Aorta (tissue), 5 donors: Measurements from ENCODE around the gene ADAMTS16. TPM values are rescaled to one million over a fixed set of nuclear protein-coding genes. Genes with fewer than 3 reads are reported as not detected.

Experiments
- ATAC-seq: fragments of 200-7000 bp; cut with Tn5 transposase; one replicate; pipeline ENCODE4 v1.9.1; 2022; ENCODE audit warnings: moderate library complexity; ENCODE audit not compliant: low FRiP score
- DNase-seq, 2 donors: peaks; one replicate each; pipeline ENCODE4 v3.0.0-alpha.2; 2020
- H3K27ac ChIP-seq, 2 donors: one replicate each; pipeline ENCODE4 v1.5.1; 2013; ENCODE audit warnings: low read length in 2 of 2, mild to moderate bottlenecking in 2 of 2, moderate library complexity in 2 of 2, control low read depth in 1 of 2, inconsistent platforms in 1 of 2, low read depth in 1 of 2
- H3K27me3 ChIP-seq, 2 donors: one replicate each; pipeline ENCODE4 v1.6.1; 2013; ENCODE audit warnings: control low read depth in 1 of 2, low read length in 1 of 2, mild to moderate bottlenecking in 1 of 2, moderate library complexity in 1 of 2; ENCODE audit not compliant: insufficient read depth in 2 of 2, control insufficient read depth in 1 of 2
- H3K36me3 ChIP-seq, 2 donors: one replicate each; pipeline ENCODE4 v1.6.1; 2013; ENCODE audit warnings: control low read depth in 1 of 2, low read length in 1 of 2, mild to moderate bottlenecking in 1 of 2; ENCODE audit not compliant: insufficient read depth in 2 of 2, control insufficient read depth in 1 of 2
- H3K4me1 ChIP-seq, 2 donors: one replicate each; pipeline ENCODE4 v1.6.1; 2013; ENCODE audit warnings: low read length in 2 of 2, control low read depth in 1 of 2, mild to moderate bottlenecking in 1 of 2, moderate library complexity in 1 of 2; ENCODE audit not compliant: insufficient read depth in 2 of 2, control insufficient read depth in 1 of 2
- H3K4me3 ChIP-seq, 2 donors: one replicate each; pipeline ENCODE4 v1.5.1; 2013; ENCODE audit warnings: low read length in 2 of 2, control low read depth in 1 of 2, mild to moderate bottlenecking in 1 of 2
- H3K9me3 ChIP-seq: one replicate; pipeline ENCODE4 v1.6.1; 2013; ENCODE audit warnings: mild to moderate bottlenecking, low read length; ENCODE audit not compliant: control insufficient read depth
- WGBS, 2 donors: extraction: QIAGEN DNeasy Blood & Tissue Kit; methylation state at CpG; one replicate each; pipeline ENCODE4 v1.1.7; 2013; 5-methylcytosine and 5-hydroxymethylcytosine counted together
- intact Hi-C, 2 donors: fragments of 100-400 bp; cut with DNase I; formaldehyde crosslinking; loops; one replicate each; pipeline versions ENCODE4 v1.14.2 to v1.15.0; 2022
- polyA plus RNA-seq, 2 donors: library from polyadenylated mRNA; stranded (reverse); fragments of 200-250 nt; gene quantifications; one replicate each; pipeline ENCODE4 v1.2.3, GENCODE V29; 2013
- total RNA-seq, 2 donors: library from RNA; stranded (reverse); fragmentation: NEBNext Ultra II Directional; extraction: Animal tissue kit (Norgen Biotek cat#: 25700); gene quantifications; one replicate each; pipeline ENCODE4 v1.2.1, GENCODE V29; 2021
- donor health status: healthy with polysubstance abuse.
- donor health status: Bipolar disorder and iron deficiency.
- donor health status: DM: no; HTN: no; CAD: no.
- donor health status: DM: no; HTN: no; CAD: no.
- donor health status: DM: yes; HTN: yes; CAD: no.

ADAMTS16 gene
- total and polyA plus RNA-seq, 4 donors: 0.10 to 0.81 TPM; not detected in 2

GRCh38 chr5:5203451-5203850, 63.3 kb downstream of the ADAMTS16 start:
- intact Hi-C loops: no loop called here
- ATAC-seq: no peak
- Histone ChIP-seq H3K27me3 (no peaks in the 10 kb centered on the region), H3K4me3 (no peak overlapping the region), H3K36me3 (no peaks in the 10 kb centered on the region), H3K9me3 (peaks cover 2% of the 10 kb centered on the region), H3K27ac (no peak overlapping the region), H3K4me1 (no peaks in the 10 kb centered on the region)
- WGBS, 2 donors: 78 to 83% methylated on average over 2 of the region's 2 CpGs
- no peak for DNase-seq

GRCh38 chr5:5207828-5208227, 67.7 kb downstream of the ADAMTS16 start:
- no peak for ATAC-seq

GRCh38 chr5:5209089-5209488, 69.0 kb downstream of the ADAMTS16 start:
- intact Hi-C loops: no loop called here

More at GRCh38 chr5:5207828-5208227, 67.7 kb downstream of the ADAMTS16 start:
- Histone ChIP-seq H3K27me3 (no peaks in the 10 kb centered on the region), H3K27ac (no peak overlapping the region), H3K9me3 (no peaks in the 10 kb centered on the region), H3K4me3 (no peak overlapping the region), H3K4me1 (no peaks in the 10 kb centered on the region), H3K36me3 (no peaks in the 10 kb centered on the region)
- intact Hi-C loops: no loop called here
- WGBS, 2 donors: 84 to 86% methylated on average over 3 of the region's 3 CpGs
- DNase-seq: no peak

DNA sequence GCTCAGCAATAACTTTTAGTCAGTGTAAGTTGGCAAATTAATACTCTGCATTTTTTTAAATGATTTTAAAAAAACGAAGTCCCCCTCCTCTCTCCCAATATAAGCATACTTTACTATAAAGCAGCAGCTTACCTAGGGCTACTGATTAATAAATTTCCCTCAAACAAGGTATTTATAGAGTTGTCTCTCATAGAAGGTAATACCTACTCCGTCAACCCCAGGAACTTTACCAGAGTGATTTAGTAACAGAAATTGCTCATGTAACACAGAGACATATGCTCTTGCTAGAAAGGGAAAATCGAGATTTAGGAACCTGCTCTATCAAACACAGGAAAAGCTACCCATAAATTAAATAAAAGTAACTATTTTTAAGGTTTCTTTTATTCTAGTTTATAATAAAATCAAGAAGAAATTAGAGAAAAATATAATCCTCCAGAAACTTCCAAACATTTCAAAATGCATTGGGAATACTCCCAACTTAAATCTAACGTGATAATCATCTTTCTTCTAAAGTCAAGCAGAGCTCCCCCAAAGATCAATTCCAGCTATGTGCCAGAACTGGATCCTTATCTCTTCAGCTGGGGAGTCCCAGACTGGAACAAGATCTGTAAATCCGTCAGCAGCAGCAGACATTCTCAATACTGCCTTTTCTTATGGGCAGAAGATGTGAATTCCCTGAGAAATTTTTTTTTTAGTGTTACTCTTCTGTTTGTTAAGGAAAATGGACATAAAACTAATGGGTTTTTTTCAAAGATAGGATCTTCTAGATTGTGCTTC, 69.6 kb downstream of the ADAMTS16 start:
- intact Hi-C loops: no loop called here
- Histone ChIP-seq H3K4me1 (no peaks in the 10 kb centered on the region), H3K9me3 (no peaks in the 10 kb centered on the region), H3K27ac (no peak overlapping the region), H3K36me3 (no peaks in the 10 kb centered on the region), H3K27me3 (no peaks in the 10 kb centered on the region), H3K4me3 (no peak overlapping the region)
- DNase-seq (no peak), ATAC-seq (no peak)
- 19 to 20% methylated on average over 5 of the region's 5 CpGs for WGBS, 2 donors

More at GRCh38 chr5:5209089-5209488, 69.0 kb downstream of the ADAMTS16 start:
- Histone ChIP-seq H3K36me3 (no peaks in the 10 kb centered on the region), H3K4me1 (no peaks in the 10 kb centered on the region), H3K27me3 (no peaks in the 10 kb centered on the region), H3K4me3 (no peak overlapping the region), H3K27ac (no peak overlapping the region), H3K9me3 (no peaks in the 10 kb centered on the region)
- DNase-seq: no peak
- no peak for ATAC-seq
- WGBS, 2 donors: 6 to 7% methylated on average over 5 of the region's 5 CpGs

GRCh38 chr5:5217371-5217770, 77.2 kb downstream of the ADAMTS16 start:
- no peaks in the 10 kb centered on the region for H3K36me3 ChIP-seq
- H3K9me3 ChIP-seq: no peaks in the 10 kb centered on the region
- H3K27ac ChIP-seq: no peak overlapping the region
- no peak for DNase-seq
- no peaks in the 10 kb centered on the region for H3K4me1 ChIP-seq
- H3K4me3 ChIP-seq: no peak overlapping the region
- WGBS, 2 donors: 14 to 23% methylated on average over 1 of the region's 1 CpG
- no peak for ATAC-seq
- intact Hi-C loops: no loop called here
- no peaks in the 10 kb centered on the region for H3K27me3 ChIP-seq

GRCh38 chr5:5218396-5218795, 78.3 kb downstream of the ADAMTS16 start:
- Histone ChIP-seq H3K4me1 (no peaks in the 10 kb centered on the region), H3K36me3 (no peaks in the 10 kb centered on the region), H3K4me3 (no peak overlapping the region), H3K27me3 (no peaks in the 10 kb centered on the region), H3K27ac (no peak overlapping the region), H3K9me3 (no peaks in the 10 kb centered on the region)
- no peak for ATAC-seq
- intact Hi-C loops: no loop called here
- WGBS, 2 donors: 91 to 97% methylated on average over 5 of the region's 5 CpGs
- DNase-seq: peak in 1 of 2 donors; percentile 35

GRCh38 chr5:5219541-5219940, 79.4 kb downstream of the ADAMTS16 start:
- ATAC-seq: no peak
- Histone ChIP-seq H3K27ac (no peak overlapping the region), H3K4me1 (no peaks in the 10 kb centered on the region), H3K9me3 (no peaks in the 10 kb centered on the region), H3K4me3 (no peak overlapping the region), H3K36me3 (no peaks in the 10 kb centered on the region), H3K27me3 (no peaks in the 10 kb centered on the region)
- intact Hi-C loops: no loop called here
- DNase-seq: no peak
- 69 to 76% methylated on average over 3 of the region's 3 CpGs for WGBS, 2 donors

GRCh38 chr5:5220901-5221631, 80.9 kb downstream of the ADAMTS16 start:
- Histone ChIP-seq H3K36me3 (no peaks in the 10 kb centered on the region), H3K4me3 (no peak overlapping the region), H3K9me3 (no peaks in the 10 kb centered on the region), H3K27me3 (no peaks in the 10 kb centered on the region), H3K27ac (no peak overlapping the region), H3K4me1 (no peaks in the 10 kb centered on the region)
- 32 to 35% methylated on average over 14 of the region's 14 CpGs for WGBS, 2 donors
- ATAC-seq (no peak), DNase-seq (no peak)
- intact Hi-C loops: no loop called here

GRCh38 chr5:5221724-5222123, 81.6 kb downstream of the ADAMTS16 start:
- Histone ChIP-seq H3K9me3 (no peaks in the 10 kb centered on the region), H3K27me3 (no peaks in the 10 kb centered on the region), H3K4me1 (no peaks in the 10 kb centered on the region), H3K4me3 (no peak overlapping the region), H3K27ac (no peak overlapping the region), H3K36me3 (no peaks in the 10 kb centered on the region)
- no peak for ATAC-seq
- WGBS, 2 donors: 45 to 59% methylated on average over 4 of the region's 4 CpGs
- intact Hi-C loops: no loop called here
- DNase-seq: no peak
